H9 (cell line): Measurements from ENCODE around the gene POLD3. TPM values are rescaled to one million over a fixed set of nuclear protein-coding genes. Genes with fewer than 3 reads are reported as not detected.

Source experiments
- DNase-seq: peaks from one replicate; pipeline ENCODE4 v3.0.0-alpha.2; 2017
- H2AFZ ChIP-seq: one replicate; pipeline ENCODE4 v1.6.1; 2013; ENCODE audit warnings: mild to moderate bottlenecking, low read length, control low read depth, moderate library complexity
- H2AK5ac ChIP-seq: 2 replicates; pipeline ENCODE4 v1.6.1; 2013; ENCODE audit warnings: low read length, control low read depth, mixed read lengths; ENCODE audit not compliant: insufficient read length
- H2BK120ac ChIP-seq: one replicate; pipeline ENCODE4 v1.6.1; 2013; ENCODE audit warnings: low read depth, mild to moderate bottlenecking, low read length, control low read depth, inconsistent platforms; ENCODE audit not compliant: poor library complexity, severe bottlenecking
- H2BK12ac ChIP-seq: 2 replicates; pipeline ENCODE4 v1.6.1; 2013; ENCODE audit warnings: low read length, control low read depth, mixed read lengths, low read depth; ENCODE audit not compliant: insufficient read length
- H2BK15ac ChIP-seq: 2 replicates; pipeline ENCODE4 v1.6.1; 2013; ENCODE audit warnings: low read depth, low read length, control low read depth
- H2BK20ac ChIP-seq: one replicate; pipeline ENCODE4 v1.6.1; 2013; ENCODE audit warnings: low read depth, mild to moderate bottlenecking, low read length, control low read depth, inconsistent platforms; ENCODE audit not compliant: poor library complexity, severe bottlenecking
- H2BK5ac ChIP-seq: 2 replicates; pipeline ENCODE4 v1.6.1; 2013; ENCODE audit warnings: low read length, control low read depth, mixed read lengths; ENCODE audit not compliant: insufficient read length
- H3K14ac ChIP-seq: 2 replicates; pipeline ENCODE4 v1.6.1; 2013; ENCODE audit warnings: low read length, control low read depth; ENCODE audit not compliant: insufficient read depth
- H3K18ac ChIP-seq: 2 replicates; pipeline ENCODE4 v1.6.1; 2013; ENCODE audit warnings: low read depth, mild to moderate bottlenecking, mixed read lengths, low read length, control low read depth; ENCODE audit not compliant: insufficient read length
- H3K23ac ChIP-seq: 2 replicates; pipeline ENCODE4 v1.6.1; 2013; ENCODE audit warnings: low read length, control low read depth, mixed read lengths, low read depth; ENCODE audit not compliant: insufficient read length
- H3K23me2 ChIP-seq: 2 replicates; pipeline ENCODE4 v1.6.1; 2013; ENCODE audit warnings: low read depth, mild to moderate bottlenecking, mixed read lengths, low read length, control low read depth; ENCODE audit not compliant: insufficient read length, poor library complexity, severe bottlenecking
- H3K27ac ChIP-seq: 2 replicates; pipeline ENCODE4 v1.5.1; 2013; ENCODE audit warnings: low read length, control low read depth, mixed read lengths, low read depth; ENCODE audit not compliant: insufficient read length
- H3K27me3 ChIP-seq: 2 replicates; pipeline ENCODE4 v1.6.1; 2013; ENCODE audit warnings: low read length, control low read depth, inconsistent platforms; ENCODE audit not compliant: insufficient read depth
- H3K4ac ChIP-seq: 2 replicates; pipeline ENCODE4 v1.6.1; 2013; ENCODE audit warnings: low read depth, mild to moderate bottlenecking, control low read depth, inconsistent platforms, low read length, moderate library complexity
- H3K4me1 ChIP-seq: 2 replicates; pipeline ENCODE4 v1.6.1; 2013; ENCODE audit warnings: low read length, control low read depth, inconsistent platforms; ENCODE audit not compliant: insufficient read depth
- H3K4me2 ChIP-seq: 2 replicates; pipeline ENCODE4 v1.6.1; 2013; ENCODE audit warnings: low read length, control low read depth, mixed read lengths; ENCODE audit not compliant: insufficient read length, insufficient read depth
- H3K56ac ChIP-seq: 2 replicates; pipeline ENCODE4 v1.6.1; 2013; ENCODE audit warnings: low read depth, mild to moderate bottlenecking, mixed read lengths, low read length, control low read depth; ENCODE audit not compliant: insufficient read length
- H3K79me1 ChIP-seq: 2 replicates; pipeline ENCODE4 v1.6.1; 2013; ENCODE audit warnings: low read depth, mild to moderate bottlenecking, moderate library complexity, low read length, control low read depth, inconsistent platforms; ENCODE audit not compliant: insufficient read depth, poor library complexity, severe bottlenecking
- H3K79me2 ChIP-seq: 2 replicates; pipeline ENCODE4 v1.6.1; 2013; ENCODE audit warnings: low read length, control low read depth, inconsistent platforms; ENCODE audit not compliant: insufficient read depth
- H3K9ac ChIP-seq: 2 replicates; pipeline ENCODE4 v1.6.1; 2013; ENCODE audit warnings: low read length, control low read depth, mixed read lengths; ENCODE audit not compliant: insufficient read length; ENCODE audit errors: extremely low read depth
- H3K9me3 ChIP-seq: one replicate; pipeline ENCODE4 v1.6.1; 2013; ENCODE audit warnings: low read depth, low read length, inconsistent platforms; ENCODE audit not compliant: control insufficient read depth
- H3T11ph ChIP-seq: one replicate; pipeline ENCODE4 v1.6.1; 2013; ENCODE audit warnings: mild to moderate bottlenecking, low read length, control low read depth, inconsistent platforms
- H4K20me1 ChIP-seq: one replicate; pipeline ENCODE4 v1.6.1; 2013; ENCODE audit not compliant: control insufficient read depth, insufficient read length, insufficient read depth
- H4K5ac ChIP-seq: 2 replicates; pipeline ENCODE4 v1.6.1; 2013; ENCODE audit warnings: low read depth, mild to moderate bottlenecking, mixed read lengths, low read length, control low read depth; ENCODE audit not compliant: insufficient read length
- H4K8ac ChIP-seq: replicated peaks from 2 replicates; pipeline ENCODE4 v1.6.1; 2013; ENCODE audit warnings: low read length, control low read depth, mixed read lengths, low read depth; ENCODE audit not compliant: insufficient read length
- H4K91ac ChIP-seq: 2 replicates; pipeline ENCODE4 v1.6.1; 2013; ENCODE audit warnings: low read depth, mild to moderate bottlenecking, moderate library complexity, mixed read lengths, low read length, control low read depth; ENCODE audit not compliant: insufficient read length
- H3K27ac Mint-ChIP-seq, 3 experiments: 2 replicates in 2 of 3; 3 replicates in 1 of 3; pipeline ENCODE4 v1.8.0; 2020 to 2021; ENCODE audit warnings: mixed read lengths in 3 of 3, mild to moderate bottlenecking in 1 of 3, moderate library complexity in 1 of 3
- H3K27me3 Mint-ChIP-seq: 2 replicates; pipeline ENCODE4 v1.8.0; 2021; ENCODE audit warnings: low read depth, mild to moderate bottlenecking, moderate library complexity, mixed read lengths
- H3K36me3 Mint-ChIP-seq, 3 experiments: 2 replicates in 2 of 3; 3 replicates in 1 of 3; pipeline ENCODE4 v1.8.0; 2020 to 2021; ENCODE audit warnings: low read depth in 3 of 3, mixed read lengths in 3 of 3; ENCODE audit not compliant: insufficient read depth in 1 of 3
- H3K4me1 Mint-ChIP-seq, 2 experiments: 2 replicates each; pipeline ENCODE4 v1.8.0; 2020; ENCODE audit warnings: mixed read lengths in 2 of 2
- H3K4me3 Mint-ChIP-seq, 2 experiments: 2 replicates in 1 of 2; 3 replicates in 1 of 2; pipeline ENCODE4 v1.8.0; 2020 to 2021; ENCODE audit warnings: mild to moderate bottlenecking in 2 of 2, mixed read lengths in 2 of 2, moderate library complexity in 1 of 2
- H3K9me3 Mint-ChIP-seq, 2 experiments: 2 replicates in 1 of 2; 3 replicates in 1 of 2; pipeline ENCODE4 v1.8.0; 2020; ENCODE audit warnings: mild to moderate bottlenecking in 2 of 2, mixed read lengths in 2 of 2, moderate library complexity in 1 of 2
- WGBS: extraction: QIAGEN DNeasy Blood & Tissue Kit; methylation state at CpG from one replicate; pipeline ENCODE4 v1.1.7; 2013; ENCODE audit warnings: missing lambda C conversion rate, low lambda C conversion rate, mixed read lengths; ENCODE audit not compliant: insufficient read length; ENCODE audit errors: extremely low coverage; 5-methylcytosine and 5-hydroxymethylcytosine counted together
- total RNA-seq: library from RNA; stranded (reverse); gene quantifications from 2 replicates; pipeline ENCODE4 v1.2.1, GENCODE V29; 2021
- TF ChIP-seq, protein P1 (sequence below): fragments of 200-600 bp; sonication (generic); conservative IDR thresholded peaks from 3 replicates; pipeline ENCODE4 v1.8.0; 2021; ENCODE audit warnings: antibody characterized with exemption, mild to moderate bottlenecking

Gene POLD3
- total RNA-seq, 1 experiment from 2014 or later: 34.1 TPM

DNA sequence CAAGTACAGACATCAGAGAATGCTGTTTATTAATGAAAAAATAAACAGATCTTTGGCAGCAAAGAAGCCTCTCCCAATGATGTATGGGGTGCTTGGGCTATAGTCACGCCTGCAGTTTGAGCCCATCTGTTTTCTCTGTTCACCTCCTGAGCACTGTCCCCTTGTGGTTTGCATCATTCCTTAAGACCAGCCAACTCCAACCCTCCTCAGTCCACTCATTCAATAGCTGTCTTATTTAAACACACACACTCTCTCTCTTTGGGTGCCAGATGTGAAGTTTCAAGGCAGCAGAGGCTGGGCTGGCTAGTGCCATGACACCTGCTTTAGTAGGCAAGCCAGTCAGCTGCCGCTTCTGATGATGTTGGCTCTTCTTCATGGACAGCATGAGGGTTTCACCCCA lies 58.1 kb downstream of the POLD3 start:
- Histone ChIP-seq H3K79me1 (no peaks in the 10 kb centered on the region), H4K5ac (no peak overlapping the region), H2BK120ac (no peak overlapping the region), H3K14ac (no peak overlapping the region), H3K9ac (no peak overlapping the region), H3T11ph (no peak overlapping the region), H2BK12ac (no peak overlapping the region), H3K4ac (no peak overlapping the region), H3K18ac (no peak overlapping the region), H4K8ac (no peak overlapping the region), H2BK5ac (no peak overlapping the region), H3K23me2 (no peaks in the 10 kb centered on the region), H3K27me3 (0 out of 2 replicates have a peak, but pooled peaks cover 2% of the 10 kb centered on the region), H4K20me1 (no peaks in the 10 kb centered on the region), H3K4me2 (no peak overlapping the region), H2BK15ac (no peak overlapping the region), H3K4me1 (no peaks in the 10 kb centered on the region), H2AFZ (no peak overlapping the region), H3K23ac (no peak overlapping the region), H3K56ac (no peak overlapping the region), H2BK20ac (no peak overlapping the region), H4K91ac (no peak overlapping the region), H3K9me3 (no peaks in the 10 kb centered on the region), H3K27ac (no peak overlapping the region), H2AK5ac (no peak overlapping the region), H3K79me2 (no peaks in the 10 kb centered on the region)
- no peak for DNase-seq
- Mint-ChIP-seq H3K27me3 (no peaks in the 10 kb centered on the region), H3K36me3 (peaks cover 11 to 25% (median 19%) of the 10 kb centered on the region in 3 experiments; a peak in 6 of 7 replicates), H3K4me3 (no peak overlapping the region), H3K27ac (no peak overlapping the region; a peak in 1 of 7 replicates), H3K4me1 (peaks cover 8% of the 10 kb centered on the region in 2 experiments), H3K9me3 (peaks cover 0 to 4% of the 10 kb centered on the region in 2 experiments; a peak in 3 of 5 replicates)
- no CpG with 5 or more reads among the region's 2 CpGs for WGBS
- TF ChIP-seq, protein P1, sequence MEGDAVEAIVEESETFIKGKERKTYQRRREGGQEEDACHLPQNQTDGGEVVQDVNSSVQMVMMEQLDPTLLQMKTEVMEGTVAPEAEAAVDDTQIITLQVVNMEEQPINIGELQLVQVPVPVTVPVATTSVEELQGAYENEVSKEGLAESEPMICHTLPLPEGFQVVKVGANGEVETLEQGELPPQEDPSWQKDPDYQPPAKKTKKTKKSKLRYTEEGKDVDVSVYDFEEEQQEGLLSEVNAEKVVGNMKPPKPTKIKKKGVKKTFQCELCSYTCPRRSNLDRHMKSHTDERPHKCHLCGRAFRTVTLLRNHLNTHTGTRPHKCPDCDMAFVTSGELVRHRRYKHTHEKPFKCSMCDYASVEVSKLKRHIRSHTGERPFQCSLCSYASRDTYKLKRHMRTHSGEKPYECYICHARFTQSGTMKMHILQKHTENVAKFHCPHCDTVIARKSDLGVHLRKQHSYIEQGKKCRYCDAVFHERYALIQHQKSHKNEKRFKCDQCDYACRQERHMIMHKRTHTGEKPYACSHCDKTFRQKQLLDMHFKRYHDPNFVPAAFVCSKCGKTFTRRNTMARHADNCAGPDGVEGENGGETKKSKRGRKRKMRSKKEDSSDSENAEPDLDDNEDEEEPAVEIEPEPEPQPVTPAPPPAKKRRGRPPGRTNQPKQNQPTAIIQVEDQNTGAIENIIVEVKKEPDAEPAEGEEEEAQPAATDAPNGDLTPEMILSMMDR: no peak
